GM21717 (cell line): ENCODE measurements around the gene LCN10.
"Not testable (repeated sequence)": the region's sequence is repeated elsewhere in the genome, so short reads cannot be mapped to it uniquely, and the experiment has no call there.

Experiments
- ATAC-seq: cut with Tn5 transposase; IDR thresholded peaks from one replicate; pipeline ENCODE4 v1.9.1; 2021; ENCODE audit warnings: mild to moderate bottlenecking, moderate library complexity; ENCODE audit not compliant: unreplicated experiment

Gene LCN10

GRCh38 chr9:136704741-136705140 is 38.0 kb downstream of the LCN10 start:
- ATAC-seq, result not testable (repeated sequence)

- ATAC-seq, result no peak
Observed at GRCh38 chr9:136703276-136703860, 39.4 kb downstream of the LCN10 start.

GRCh38 chr9:136701668-136702053 is 41.1 kb downstream of the LCN10 start:
- ATAC-seq, result no peak

- peak; percentile 53 for ATAC-seq
Observed at GRCh38 chr9:136700959-136701667, 41.6 kb downstream of the LCN10 start.

GRCh38 chr9:136700304-136700703 is 42.4 kb downstream of the LCN10 start:
- ATAC-seq, result no peak

GRCh38 chr9:136698635-136699246 is 44.0 kb downstream of the LCN10 start:
- no peak for ATAC-seq

- ATAC-seq, result no peak
Observed at GRCh38 chr9:136697821-136698526, 44.8 kb downstream of the LCN10 start.

GRCh38 chr9:136697146-136697820 is 45.5 kb downstream of the LCN10 start:
- ATAC-seq, result no peak

GRCh38 chr9:136696502-136696901 is 46.2 kb downstream of the LCN10 start:
- no peak for ATAC-seq

- no peak for ATAC-seq
Observed at GRCh38 chr9:136695955-136696354, 46.8 kb downstream of the LCN10 start.

GRCh38 chr9:136695435-136695895 is 47.3 kb downstream of the LCN10 start:
- ATAC-seq, result no peak

GRCh38 chr9:136694872-136695247 is 47.9 kb downstream of the LCN10 start:
- ATAC-seq, result no peak

- ATAC-seq, result no peak
Observed at GRCh38 chr9:136694163-136694871, 48.4 kb downstream of the LCN10 start.

GRCh38 chr9:136693490-136694162 is 49.1 kb downstream of the LCN10 start:
- no peak for ATAC-seq

- ATAC-seq, result no peak
Observed at GRCh38 chr9:136693135-136693489, 49.6 kb downstream of the LCN10 start.

GRCh38 chr9:136692185-136693134 is 50.3 kb downstream of the LCN10 start:
- no peak for ATAC-seq

GRCh38 chr9:136691316-136692184 is 51.2 kb downstream of the LCN10 start:
- no peak for ATAC-seq

- ATAC-seq, result no peak
Observed at GRCh38 chr9:136690806-136691261, 51.9 kb downstream of the LCN10 start.
